ENCODE measurements around the gene P3H3. TPM values are rescaled to one million over a fixed set of nuclear protein-coding genes. Genes with fewer than 3 reads are reported as not detected.

The P3H3 gene
- total and polyA plus RNA-seq, 9 of the 15 experiments (the other 6 are each of a cell fraction or from before 2014, with no cell fraction given): 0.03 to 15.0 (median 4.8) TPM

DNA sequence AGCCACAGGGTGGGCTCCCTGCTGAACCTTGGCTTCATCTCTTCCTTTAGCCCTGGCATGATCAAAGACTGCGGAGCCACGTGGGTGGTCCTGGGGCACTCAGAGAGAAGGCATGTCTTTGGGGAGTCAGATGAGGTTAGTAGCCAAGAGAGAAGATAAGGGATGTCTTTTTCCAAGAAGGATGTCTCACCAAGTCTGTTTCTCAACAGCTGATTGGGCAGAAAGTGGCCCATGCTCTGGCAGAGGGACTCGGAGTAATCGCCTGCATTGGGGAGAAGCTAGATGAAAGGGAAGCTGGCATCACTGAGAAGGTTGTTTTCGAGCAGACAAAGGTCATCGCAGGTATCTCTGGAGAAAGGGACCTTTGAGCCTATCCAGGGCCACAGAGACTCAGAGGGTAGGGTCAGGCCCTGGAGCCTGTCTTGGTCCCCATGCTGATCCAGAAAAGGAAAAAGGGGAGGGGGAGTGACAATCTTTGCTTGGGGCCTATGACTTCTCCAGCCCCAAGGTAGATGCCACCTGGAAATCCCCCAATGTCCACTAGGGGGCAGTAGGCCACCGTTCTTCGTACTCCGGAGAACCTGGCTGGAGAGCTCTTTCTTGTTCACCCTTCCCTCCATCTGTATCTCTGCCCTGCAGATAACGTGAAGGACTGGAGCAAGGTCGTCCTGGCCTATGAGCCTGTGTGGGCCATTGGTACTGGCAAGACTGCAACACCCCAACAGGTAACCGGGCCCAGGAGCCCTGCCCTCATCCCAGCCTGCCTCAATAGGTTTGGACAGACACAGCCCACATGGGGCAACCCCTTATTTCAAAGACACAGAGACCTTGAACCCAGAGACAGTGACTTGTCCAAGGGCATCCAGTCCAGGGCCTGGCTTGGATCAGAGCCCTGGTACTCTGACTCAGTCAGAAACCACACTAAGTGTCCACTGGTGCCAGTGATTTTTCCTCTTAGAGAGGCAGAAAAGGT, 41.1 kb downstream of the P3H3 start (continued):
- TF ChIP-seq, protein P1, sequence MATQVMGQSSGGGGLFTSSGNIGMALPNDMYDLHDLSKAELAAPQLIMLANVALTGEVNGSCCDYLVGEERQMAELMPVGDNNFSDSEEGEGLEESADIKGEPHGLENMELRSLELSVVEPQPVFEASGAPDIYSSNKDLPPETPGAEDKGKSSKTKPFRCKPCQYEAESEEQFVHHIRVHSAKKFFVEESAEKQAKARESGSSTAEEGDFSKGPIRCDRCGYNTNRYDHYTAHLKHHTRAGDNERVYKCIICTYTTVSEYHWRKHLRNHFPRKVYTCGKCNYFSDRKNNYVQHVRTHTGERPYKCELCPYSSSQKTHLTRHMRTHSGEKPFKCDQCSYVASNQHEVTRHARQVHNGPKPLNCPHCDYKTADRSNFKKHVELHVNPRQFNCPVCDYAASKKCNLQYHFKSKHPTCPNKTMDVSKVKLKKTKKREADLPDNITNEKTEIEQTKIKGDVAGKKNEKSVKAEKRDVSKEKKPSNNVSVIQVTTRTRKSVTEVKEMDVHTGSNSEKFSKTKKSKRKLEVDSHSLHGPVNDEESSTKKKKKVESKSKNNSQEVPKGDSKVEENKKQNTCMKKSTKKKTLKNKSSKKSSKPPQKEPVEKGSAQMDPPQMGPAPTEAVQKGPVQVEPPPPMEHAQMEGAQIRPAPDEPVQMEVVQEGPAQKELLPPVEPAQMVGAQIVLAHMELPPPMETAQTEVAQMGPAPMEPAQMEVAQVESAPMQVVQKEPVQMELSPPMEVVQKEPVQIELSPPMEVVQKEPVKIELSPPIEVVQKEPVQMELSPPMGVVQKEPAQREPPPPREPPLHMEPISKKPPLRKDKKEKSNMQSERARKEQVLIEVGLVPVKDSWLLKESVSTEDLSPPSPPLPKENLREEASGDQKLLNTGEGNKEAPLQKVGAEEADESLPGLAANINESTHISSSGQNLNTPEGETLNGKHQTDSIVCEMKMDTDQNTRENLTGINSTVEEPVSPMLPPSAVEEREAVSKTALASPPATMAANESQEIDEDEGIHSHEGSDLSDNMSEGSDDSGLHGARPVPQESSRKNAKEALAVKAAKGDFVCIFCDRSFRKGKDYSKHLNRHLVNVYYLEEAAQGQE (IDR thresholded peaks at IDR 0.05; ENCODE audit: borderline replicate concordance): peak; percentile 38; the same call in 1 of the 2 replicates
- TF ChIP-seq, protein P1 (CRISPR knock-in tag; IDR thresholded peaks at IDR 0.05; ENCODE audit: low read depth): no peak
- TF ChIP-seq, protein P2, sequence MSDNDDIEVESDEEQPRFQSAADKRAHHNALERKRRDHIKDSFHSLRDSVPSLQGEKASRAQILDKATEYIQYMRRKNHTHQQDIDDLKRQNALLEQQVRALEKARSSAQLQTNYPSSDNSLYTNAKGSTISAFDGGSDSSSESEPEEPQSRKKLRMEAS (CRISPR knock-in tag; IDR thresholded peaks at IDR 0.05): peak; percentile 20; the same call in 1 of the 2 replicates
- no peak for TF ChIP-seq MCM5 (IDR thresholded peaks at IDR 0.05; ENCODE audit: low read depth)
- TF ChIP-seq JUND (IDR thresholded peaks at IDR 0.05; ENCODE audit: borderline replicate concordance, low read depth, low read length): 0 out of 2 replicates have a peak, but pooled peaks have one; percentile 12
- no peak for TF ChIP-seq JUND (tag; IDR thresholded peaks at IDR 0.05; ENCODE audit: borderline replicate concordance, low read depth, low read length)
- TF ChIP-seq TAL1 (IDR thresholded peaks at IDR 0.05): no peak
- TF ChIP-seq HDAC2 (IDR thresholded peaks at IDR 0.05): peak; percentile 31; the same call in 1 of the 2 replicates
- TF ChIP-seq BCL6 (CRISPR knock-in tag; IDR thresholded peaks at IDR 0.05): no peak
- TF ChIP-seq, protein P3, sequence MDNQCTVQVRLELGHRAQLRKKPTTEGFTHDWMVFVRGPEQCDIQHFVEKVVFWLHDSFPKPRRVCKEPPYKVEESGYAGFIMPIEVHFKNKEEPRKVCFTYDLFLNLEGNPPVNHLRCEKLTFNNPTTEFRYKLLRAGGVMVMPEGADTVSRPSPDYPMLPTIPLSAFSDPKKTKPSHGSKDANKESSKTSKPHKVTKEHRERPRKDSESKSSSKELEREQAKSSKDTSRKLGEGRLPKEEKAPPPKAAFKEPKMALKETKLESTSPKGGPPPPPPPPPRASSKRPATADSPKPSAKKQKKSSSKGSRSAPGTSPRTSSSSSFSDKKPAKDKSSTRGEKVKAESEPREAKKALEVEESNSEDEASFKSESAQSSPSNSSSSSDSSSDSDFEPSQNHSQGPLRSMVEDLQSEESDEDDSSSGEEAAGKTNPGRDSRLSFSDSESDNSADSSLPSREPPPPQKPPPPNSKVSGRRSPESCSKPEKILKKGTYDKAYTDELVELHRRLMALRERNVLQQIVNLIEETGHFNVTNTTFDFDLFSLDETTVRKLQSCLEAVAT (IDR thresholded peaks at IDR 0.05): no peak
- no peak for TF ChIP-seq ASH1L (IDR thresholded peaks at IDR 0.05; ENCODE audit: borderline replicate concordance, low read depth, partially characterized antibody)
- TF ChIP-seq, protein P4, sequence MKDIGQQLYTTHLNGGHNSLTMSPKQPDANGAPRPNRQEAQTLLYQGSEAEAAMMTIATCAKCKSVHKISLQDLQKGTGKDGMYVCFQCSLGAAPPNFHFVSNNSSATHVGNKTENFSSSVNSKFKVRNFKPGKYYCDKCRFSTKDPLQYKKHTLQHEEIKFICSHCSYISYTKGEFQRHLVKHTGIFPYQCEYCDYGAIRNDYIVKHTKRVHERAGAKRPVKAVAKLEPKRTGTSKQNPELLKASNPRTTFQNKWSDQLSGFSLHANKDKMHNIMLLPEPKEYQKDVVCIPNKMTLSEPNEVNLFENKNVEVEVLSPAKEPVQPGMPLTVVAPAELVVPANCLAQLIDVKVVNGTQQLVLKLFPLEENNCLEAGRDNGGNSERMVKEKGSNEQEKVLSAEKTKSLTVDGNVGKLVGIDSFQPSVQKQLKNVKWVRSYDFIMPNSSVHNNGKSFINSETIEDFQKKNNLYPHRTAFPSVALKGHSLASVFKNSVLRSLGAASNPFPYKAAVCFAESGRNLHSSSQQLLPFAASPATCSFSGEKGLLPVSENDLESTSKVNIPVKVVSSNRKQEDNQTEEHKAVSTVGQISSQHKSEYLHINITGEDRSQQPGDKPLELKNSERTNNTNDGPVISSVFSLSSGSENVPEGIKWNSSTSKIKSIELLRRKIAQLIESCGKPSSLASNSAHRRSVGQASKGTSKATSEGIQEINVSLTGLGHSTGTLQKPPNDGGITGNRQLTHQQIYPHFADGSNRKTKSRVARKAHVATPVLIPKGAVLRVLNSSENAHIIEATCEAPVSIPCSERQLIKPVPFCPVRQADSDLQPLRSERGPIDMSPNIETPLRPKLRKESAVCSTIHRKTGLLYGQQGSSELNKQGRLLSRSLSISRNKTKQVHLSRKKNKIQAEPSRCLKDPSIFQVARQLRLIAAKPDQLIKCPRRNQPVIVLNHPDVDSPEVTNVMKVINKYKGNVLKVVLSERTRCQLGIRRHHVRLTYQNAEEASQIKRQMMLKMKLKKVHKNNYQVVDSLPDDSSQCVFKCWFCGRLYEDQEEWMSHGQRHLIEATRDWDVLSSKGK (CRISPR knock-in tag; IDR thresholded peaks at IDR 0.05): no peak

All from K562 (cell line).